Activated CD4-positive, alpha-beta T cell treated with anti-CD3 and anti-CD28 coated beads, Interleukin-2, Interleukin-6, amounts not matched to agents 100 ng/mL and 50 ng/mL, durations not matched to agents 16 hours and 8 hours (primary cell): ENCODE results near the gene BBOF1.

Experiments
- DNase-seq: peaks from one replicate; pipeline ENCODE4 v3.0.0-alpha.2; 2020

The BBOF1 gene

DNA sequence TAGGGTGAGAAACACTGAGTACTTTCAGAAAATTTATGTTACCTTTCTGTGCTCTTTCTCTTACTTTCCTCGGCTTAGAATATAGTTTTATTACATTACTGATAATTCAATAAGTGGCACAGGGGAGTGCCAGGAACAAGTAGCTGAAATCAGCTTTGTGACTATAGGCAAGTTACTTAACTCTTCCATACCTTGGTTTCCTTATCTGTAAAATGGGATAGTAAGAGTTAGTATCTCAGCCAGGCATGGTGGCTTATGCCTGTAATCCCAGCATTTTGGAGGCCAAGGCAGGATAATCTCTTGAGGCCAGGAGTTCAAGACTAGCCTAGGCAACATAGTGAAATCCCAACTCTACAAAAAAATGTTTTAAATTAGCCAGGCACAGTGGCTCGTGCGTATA lies 15.4 kb downstream of the BBOF1 start:
- no peak for DNase-seq

DNA sequence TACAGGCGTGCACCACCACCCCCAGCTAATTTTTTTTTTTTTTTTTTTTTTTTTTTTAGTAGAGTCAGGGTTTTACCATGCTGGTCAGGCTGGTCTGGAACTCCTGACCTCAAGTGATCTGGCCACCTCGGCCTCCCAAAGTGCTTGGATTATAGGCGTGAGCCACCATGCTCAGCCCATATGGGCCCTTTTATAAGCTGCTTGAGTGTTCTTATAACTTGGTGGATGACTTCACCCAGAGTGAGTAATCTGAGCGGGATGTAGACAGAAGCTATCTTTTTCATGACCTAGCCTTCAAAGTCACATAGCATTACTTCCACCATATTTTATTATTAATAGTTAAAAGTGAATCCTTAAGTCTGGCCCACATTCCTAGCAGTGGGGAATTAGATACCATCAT lies 16.4 kb downstream of the BBOF1 start:
- no peak for DNase-seq

DNA sequence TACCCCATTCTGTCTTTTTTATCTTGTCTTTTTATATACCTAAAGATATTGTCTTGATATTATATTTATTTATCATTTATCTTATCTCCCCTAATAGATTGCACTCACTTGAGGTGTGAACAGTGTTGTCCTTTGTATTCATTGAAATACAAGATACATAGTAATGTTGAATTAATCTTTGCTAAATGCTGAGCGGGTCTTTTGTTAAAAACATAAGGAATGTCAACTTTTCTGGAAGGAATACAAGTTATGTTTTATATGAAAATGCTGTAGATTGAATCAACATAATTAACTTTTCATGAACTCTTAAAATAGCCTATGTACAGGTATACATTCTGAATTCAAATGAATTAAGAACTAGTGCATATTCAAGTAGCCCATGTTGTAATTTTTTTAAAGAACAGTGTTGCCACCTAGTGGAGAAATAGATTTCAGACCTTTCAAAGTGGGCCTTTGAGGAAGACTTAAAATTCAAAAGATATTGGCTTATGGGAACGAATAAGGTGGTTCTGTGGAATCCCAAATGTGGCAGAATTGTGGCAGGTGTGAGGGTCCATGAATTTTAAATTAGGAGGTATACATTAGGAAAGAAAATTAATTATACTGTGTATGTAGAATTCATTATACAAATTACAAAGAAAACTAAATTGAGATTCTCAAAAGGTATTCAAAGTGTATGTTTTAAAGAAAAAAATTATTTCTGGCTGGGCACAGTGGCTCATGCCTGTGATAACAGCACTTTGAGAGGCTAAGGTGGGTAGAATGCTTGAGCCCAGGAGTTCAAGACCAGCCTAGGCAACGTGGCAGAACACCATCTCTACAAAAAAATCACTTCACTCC lies 19.1 kb downstream of the BBOF1 start:
- DNase-seq, result peak; percentile 62

DNA sequence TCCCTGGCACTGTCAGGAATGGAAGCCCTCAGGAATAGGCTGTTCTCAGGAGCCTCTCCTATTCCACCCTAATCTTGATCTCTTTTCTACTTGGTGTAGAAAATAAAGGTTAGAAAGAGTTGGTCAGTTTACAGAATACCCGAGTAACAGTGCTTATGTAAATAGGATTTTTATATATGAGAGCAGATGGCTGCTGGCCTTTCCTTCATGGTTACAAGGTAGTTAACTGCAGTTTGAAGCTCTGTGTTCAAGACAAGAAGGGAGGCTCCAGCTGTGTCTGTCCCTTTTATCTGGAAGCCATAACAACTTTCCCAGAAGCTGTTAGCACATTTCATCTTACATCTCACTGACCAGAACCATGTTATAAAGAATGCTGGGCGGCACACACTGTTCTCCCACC lies 23.1 kb downstream of the BBOF1 start:
- DNase-seq, result no peak

DNA sequence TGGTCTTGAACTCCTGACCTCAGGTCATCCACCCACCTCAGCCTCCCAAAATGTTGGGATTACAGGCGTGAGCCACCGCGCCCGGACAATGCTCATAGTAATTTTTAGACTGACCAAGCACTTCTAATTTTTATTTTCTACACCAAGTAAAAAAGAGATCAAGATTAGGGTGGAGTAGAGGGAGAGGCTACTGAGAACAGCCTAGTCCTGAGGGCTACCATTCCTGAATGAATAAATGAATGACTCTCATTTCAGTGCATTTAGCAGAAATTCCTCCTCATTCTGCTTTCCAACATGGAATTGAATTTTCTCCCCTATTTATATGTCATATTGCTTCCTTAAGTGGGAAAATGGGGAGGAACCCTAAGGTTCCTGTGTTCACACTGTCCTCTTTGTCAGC lies 26.4 kb downstream of the BBOF1 start:
- no peak for DNase-seq

DNA sequence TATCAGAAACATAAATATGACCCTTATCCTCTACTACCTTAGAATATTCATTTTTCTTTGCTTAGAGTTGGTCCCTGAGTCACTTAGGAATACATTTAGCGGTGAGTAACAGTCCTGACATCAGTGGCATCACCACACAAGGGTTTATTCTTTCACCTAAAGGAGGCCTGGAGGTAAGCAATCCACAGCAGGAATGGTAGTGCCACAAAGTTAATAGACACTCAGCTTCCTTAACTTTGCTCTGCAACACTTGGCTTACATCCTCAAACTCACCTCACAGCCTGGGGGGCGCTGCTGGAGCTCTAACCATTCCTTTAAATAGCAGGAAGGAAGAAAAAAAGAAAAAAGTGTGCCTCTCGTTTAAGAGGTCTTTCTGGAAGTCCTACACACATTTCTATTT lies 29.1 kb downstream of the BBOF1 start:
- DNase-seq, result no peak

DNA sequence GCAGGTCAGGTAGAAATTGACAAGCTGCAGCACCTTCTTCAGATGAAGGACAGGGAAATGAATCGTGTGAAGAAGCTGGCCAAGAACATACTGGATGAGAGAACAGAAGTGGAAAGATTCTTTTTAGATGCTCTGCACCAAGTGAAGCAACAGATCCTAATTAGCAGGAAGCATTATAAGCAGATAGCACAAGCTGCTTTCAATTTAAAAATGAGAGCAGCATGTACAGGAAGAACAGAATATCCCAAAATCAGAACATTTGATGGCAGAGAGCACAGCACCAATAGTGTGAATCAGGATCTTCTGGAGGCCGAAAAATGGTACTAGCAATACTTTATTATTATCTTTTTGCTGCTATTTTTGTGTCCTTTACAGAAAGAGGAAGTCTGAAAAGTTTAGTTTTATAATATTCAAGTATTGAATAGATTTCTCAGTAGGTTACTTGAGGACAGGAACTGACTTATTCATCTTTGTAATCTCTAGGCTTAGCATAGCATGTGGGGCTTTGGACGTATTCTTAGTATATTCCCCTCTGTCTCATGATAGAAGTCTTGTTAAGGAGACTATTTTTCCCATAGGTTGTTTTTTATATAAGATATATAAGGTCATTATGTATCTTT lies 30.8 kb downstream of the BBOF1 start:
- no peak for DNase-seq

DNA sequence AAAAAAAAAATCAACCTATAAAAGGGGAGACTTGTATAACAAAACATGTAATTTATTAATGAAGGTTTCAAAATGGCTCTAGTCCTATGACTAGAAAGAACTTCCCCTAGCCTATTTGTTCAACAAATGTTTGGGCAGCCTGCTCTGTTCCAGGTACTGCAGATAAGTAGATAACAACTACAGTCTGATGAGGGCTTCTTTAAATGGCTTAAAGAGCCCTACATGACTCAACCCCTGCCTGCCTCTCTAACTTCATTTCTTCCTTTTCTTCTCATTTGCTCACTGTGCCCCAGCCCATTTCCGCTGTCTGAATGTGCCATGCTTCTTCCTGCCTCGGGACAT lies 43.6 kb downstream of the BBOF1 start:
- no peak for DNase-seq

DNA sequence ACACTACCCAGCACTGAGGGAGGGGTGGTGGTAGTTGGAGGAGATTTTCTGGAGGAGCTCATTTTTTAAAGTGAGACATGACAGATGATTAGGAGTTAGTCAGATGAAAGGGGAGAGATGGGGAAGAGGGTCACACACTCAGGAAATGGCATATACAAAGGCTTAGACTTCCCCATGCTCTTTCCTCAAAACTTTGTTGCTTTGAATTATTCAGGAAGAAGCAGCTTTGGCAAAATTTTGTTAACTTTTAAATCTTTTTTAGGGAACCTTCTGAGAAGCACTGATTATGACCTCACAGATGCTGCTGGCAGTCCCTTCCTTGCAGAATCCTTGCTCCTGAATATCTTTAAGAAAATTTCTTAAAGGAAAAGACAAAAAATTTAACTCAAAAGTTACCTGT lies 45.3 kb downstream of the BBOF1 start:
- DNase-seq, result no peak

DNA sequence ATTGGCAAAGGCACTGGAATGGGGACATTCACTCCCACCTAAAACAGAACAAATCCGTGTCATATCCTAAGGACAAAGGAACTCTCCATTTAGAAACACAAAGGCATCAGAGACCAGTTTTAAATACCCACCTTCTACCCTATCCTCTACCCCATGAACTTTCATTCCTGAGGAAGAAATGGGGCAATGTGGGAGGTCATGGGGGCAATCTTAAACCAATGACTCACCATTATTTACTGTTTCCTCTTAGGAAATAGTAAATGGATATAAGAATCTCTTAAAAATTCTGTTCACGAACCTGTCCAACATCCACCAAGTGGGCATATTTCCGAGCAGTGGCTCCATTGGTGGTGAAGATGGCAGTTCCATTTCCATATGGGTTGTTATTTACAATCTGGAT lies 45.7 kb downstream of the BBOF1 start:
- no peak for DNase-seq

DNA sequence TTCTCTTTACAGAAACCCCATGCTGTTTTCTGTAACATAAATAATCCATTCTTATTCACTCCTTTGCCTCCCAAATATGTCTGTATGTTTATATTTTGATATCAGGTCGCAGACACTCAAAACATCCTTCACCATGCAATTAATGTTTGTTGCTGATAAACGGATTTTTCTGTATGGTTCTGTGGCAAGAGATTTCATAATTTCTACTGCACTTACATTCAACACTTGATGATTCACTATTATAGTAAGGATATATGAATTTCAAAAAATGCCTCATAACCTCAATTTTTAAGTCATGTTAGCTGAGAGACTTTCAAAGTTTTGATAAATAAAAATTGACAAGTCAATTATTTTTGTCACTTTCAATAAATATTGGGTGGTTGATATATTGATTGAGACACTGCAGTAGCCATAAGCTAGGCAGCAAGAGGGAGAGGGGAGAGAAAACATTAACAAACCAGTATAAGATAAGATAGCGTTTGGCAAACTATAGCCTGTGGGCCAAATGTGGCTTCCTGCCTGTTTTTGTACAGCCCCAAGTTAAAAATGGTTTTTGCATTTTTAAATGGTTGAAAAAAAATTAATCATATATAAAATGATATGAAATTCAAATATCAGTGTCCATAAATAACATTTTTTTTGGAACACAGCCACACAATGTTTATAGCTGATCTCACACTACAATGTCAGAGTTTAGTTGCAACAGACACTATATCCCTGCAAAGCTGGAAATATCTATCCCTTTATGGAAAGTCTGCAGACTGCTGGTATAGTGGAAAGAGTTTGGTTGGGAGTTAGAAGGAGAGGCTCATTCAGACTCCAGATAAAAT lies 46.8 kb downstream of the BBOF1 start:
- DNase-seq, result no peak

DNA sequence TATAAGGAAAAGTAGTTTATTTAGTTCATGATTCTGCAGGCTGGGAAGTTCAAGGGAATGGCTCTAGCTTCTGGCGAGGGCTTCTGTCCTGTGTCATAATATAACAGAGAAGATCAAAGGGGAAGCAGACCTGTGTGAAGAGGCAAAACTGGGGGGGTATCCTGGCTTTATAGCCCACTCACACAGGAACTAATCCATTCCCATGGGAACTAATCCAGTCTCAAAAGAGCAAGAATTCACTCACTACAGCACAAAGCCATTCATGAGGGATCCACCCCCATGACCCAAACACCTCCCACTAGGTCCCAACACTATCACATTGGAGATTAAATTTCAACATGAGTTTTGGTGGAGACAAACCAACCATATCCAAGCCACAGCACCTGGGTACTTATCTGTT lies 58.3 kb downstream of the BBOF1 start:
- no peak for DNase-seq

DNA sequence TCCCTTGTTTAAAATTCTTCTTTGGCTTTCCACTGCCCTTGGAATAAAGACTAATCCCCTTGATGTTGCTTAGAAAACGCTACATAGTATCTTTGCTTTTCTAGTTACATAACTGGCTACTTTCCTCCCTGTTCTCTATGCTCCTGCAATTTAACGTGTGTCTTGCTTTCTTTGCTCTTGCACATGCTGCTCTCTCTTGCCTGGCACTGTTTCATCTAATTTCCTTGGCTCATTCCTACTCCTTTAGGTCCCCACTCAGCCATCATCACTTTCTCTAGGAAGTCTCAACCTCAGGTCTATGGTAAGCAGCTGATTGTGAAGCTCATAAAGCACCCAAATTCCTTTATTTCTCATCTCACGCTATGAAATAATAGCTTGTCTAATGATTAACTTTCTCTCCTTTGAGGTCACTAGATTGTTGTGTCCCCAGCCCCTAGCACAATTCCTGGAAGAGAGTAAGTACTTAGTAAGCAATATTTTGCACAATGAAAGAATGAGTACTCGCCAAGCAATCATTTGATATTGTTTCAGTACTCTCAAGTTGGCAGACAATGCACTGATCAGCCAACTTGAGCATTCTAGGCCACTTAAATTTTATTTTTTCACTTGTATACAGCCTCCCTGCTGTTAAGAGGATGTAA lies 61.8 kb downstream of the BBOF1 start:
- no peak for DNase-seq

DNA sequence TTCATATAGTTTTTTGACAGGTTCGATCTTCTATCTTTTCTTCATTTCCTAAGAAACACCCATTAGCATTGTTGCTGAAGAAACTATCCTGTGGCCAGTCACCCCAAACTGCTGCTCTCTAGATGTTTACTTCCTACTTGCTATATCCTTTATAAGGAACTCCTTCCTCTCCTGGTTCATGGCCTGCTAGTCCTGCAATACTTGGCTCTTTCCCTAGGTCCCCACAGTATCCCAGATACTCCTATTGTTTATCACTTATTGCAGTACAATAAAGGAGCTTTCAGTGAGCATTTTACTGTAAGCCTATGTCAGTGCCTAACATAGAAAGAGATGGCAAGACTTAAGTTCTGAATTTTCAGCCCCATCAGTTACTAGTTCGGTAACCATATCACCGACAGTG lies 62.3 kb downstream of the BBOF1 start:
- DNase-seq, result no peak

DNA sequence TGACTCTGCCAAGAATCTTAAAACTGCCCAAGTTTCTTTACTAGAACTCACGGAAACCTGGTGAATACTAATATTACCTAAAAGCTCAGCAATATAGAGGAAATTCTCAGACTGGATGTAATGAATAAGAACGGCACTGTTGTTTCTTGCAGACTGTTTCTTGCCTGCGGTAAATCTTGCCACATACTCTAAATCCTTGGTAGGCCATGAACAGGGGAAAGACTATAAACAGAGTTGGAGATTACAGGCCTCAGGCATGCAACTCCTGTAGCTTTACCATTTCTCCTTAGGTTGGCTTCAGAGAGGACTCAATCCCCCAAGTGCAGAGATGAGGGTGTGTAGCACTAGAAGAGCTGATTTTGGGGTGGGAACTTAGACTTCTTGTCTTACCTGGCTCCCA lies 64.0 kb downstream of the BBOF1 start:
- DNase-seq, result no peak

DNA sequence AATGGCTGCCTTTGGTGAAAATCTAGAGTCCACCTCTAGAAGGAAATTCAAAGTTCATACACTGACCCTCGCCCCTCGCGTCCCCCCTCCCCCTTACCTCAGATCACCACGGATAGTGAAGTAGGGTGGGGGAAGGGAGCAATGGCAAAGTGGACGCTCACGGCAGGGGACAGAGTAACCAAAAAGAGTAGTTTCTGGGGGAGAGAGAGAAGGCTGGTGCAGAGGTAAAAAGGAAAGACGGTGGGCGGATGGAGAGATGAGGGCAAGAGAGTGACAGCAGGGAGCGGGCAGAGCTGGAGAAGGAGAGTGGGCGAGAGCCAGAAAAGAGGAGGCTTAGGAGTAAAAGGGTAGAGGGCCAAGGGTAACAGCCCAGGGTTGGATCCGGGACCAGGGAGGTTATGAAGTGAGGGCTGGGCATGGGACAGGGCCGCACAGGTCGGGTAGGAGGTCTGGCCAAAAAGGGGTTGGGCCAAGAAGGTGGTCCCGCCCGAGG lies 64.7 kb downstream of the BBOF1 start:
- no peak for DNase-seq

DNA sequence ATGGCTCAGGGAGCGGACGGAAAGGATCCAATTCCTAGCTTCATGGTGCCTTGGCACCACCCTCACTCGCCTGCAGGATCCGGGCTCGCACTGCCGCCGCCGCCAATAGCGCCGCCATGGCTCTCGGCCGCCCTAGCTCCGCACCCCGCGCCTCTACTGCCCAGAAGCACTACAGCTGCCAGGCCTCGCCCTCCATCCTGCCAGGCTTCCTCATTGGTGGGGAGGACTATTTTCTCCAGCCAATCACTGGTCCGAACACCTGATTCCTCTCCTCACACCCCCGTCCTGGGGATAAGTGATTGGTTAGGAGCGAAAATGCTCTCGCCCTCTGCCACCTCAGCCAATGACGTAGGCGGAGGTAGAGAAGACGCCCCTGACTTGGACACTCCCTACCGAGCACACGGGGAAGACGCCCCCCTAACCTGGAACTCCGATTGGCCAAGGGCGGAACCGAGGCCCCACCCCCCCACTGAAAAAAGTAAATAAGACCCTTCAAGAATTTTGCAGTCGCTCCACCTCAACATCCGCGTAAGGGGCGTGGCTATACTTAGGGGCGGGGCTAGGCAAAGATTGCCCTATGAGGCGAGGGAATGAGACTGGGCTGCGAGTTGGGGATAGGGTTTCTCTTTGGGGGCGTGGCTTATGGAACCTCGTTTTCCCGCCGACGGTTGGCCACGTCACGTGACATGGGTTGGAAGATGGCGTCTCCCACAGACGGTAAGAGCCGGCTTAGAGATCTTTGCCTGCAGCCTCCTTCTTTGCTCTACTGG lies 65.3 kb downstream of the BBOF1 start, which contains the start of the genes ALDH6A1 and LIN52:
TSS of gene ALDH6A1 (minus strand) at position 177 of the 770 bp plus-strand sequence. CDS start at position 118, 59 bp downstream.
TSS of gene LIN52 (plus strand) at position 680 of the 770 bp plus-strand sequence. CDS start at position 699, 19 bp downstream.
- peak; percentile 99 for DNase-seq

DNA sequence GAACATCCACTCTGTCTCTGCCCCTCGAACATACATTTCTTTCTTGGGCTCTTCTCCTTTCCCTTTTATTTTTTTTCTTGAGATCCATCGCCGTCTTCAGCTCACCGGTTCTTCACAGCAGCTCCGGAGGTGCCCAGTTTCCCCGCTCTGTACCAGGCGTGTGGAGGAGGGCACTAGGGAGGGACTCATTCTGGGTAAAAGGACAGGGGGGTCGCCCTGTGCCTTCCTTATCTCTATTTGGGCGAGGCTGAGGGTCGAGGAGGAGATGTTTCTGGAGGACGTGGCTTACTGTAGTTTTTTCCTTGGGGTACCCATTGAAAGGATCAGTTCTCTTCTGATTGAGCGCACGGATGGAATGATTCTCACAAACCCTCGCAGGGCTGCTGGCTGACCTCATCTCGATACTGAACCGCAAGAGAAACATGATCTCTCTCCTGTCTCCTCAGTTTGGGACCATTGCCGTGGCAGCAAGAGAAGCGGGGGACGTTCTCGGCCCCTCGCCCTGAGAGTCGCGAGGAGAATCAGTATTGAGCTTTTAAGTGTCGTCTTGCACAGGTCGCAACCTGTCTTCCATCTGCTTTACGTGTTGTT lies 66.0 kb downstream of the BBOF1 start:
- peak; percentile 71 for DNase-seq

DNA sequence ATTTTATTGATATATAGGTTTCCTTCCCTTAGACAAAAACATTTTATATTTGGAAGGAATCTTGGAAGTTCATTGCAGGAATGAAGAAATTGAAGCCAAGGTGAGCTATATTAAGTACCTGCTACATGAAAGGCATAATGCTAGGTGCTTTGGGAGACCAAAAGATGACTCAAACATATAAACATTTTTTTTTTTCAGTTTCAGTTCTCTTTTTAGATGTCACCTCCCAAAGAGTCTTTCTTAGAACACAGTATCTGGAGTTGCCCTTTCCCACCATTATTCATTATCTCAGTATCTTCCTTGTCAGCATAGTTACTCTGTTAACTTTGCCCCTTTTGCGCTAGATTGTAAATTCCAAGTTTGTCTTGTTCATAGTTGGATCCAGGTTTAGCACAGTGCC lies 66.7 kb downstream of the BBOF1 start:
- peak; percentile 56 for DNase-seq

DNA sequence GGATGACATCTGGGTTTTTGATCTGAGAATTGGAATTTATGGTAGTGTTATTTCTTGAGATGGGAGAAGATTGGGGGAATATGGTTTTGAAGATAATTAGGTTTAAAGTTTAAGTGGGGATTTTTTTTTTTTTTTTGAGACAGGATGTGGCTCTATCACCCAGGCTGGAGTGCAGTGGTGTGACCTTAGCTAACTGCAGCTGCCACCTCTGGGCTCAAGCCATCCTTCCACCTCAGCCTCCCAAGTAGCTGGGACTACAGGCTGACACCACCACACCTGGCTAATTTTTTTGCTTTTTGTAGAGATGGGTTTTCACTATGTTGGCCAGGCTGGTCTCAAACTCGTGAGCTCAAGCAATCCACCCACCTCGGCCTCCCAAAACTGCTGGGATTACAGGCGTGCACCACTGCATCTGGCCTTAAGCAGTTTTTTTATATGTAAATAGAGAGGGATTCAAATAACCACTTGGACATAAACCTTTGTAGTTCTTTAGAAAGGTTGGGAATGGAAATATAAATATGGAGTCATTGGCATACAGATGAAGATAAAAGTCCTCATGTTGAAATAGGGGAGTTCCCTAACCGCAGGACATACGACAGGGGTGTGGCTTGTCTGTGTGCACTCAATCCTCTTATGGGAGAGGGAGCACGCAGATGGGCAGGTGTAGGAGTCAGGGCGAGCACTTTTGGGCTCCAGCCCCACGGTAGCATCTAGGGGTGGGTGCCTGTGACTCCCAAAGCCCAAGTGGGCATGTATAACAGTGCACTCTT lies 70.3 kb downstream of the BBOF1 start:
- peak; percentile 15 for DNase-seq

DNA sequence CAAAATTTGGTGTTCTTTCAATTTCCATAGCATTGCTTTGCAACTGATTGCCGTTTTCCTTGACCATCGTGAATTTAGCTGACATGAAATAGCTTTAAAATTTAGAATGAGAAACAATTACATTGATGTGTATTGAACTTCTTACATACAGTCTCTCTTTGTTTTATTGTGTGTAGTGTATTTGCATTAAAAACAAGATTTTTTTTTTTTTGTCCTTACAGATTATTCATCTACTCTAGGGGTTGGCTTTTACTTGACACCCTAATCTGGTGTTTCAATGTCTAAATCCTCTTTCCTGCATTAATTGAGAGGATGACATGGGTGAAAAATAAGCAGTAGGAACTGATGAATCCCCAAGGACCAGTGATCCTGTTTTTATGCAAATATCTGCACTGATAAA lies 86.2 kb downstream of the BBOF1 start:
- DNase-seq, result no peak
